GM11168 (cell line): ENCODE measurements around the gene THBS2.
"Not testable (repeated sequence)": the region's sequence is repeated elsewhere in the genome, so short reads cannot be mapped to it uniquely, and the experiment has no call there.

ENCODE experiments used
- in situ Hi-C: fragments of 300-500 bp; cut with MboI; formaldehyde crosslinking; loops from one replicate; pipeline ENCODE4 v1.12.0; 2022; ENCODE audit warnings: low sequenced_read_pairs; ENCODE audit not compliant: unreplicated experiment

THBS2 gene

DNA sequence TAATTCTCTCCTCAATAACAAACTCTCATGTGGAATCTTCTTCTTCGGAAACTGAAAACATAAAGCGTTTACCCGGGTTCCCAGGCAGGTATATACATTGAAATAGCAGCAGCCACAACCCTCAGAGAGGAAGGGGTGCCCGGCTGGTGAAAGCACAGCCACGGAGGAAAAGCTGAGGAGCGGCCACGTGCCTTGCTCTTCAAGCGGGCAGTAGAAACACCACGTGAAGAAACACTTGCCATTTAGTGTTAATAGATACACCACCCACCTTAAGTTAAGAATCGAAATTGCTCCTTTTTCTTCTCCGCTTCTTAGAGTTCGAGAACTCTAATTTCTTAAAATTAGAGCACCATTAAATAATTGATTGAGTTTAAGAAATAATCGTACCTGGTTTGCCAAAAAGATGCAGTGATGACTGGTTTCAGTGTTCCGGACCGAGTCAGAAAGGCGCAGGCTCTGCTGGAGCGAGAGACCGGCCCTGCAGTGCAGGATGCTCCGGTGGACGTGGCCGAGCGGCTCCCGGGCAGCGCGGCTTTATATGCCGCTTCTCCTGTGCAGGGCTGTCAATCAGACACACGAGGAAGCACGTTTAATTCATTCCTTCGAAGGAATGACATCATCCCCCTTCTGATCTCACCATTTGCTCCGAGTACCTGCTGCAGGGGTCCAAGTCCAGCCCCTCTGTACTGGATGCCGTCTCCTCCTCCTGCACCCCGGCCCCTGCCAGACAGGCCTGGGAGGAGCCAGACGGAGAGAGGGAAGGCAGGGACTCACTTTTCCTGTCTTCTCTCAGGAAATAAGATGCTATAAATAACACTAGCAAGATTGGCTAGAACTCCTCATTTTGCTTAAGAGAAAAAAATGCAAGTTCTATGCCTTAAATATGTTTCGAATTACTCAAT, at the start of gene THBS2:
TSS of gene THBS2 (minus strand) at position 510 of the 902 bp plus-strand sequence. CDS start 3,062 bp downstream, outside the sequence.
- in situ Hi-C loops: no loop called here

- in situ Hi-C loops: no loop called here
These were observed 49.1 kb upstream of the THBS2 start for GRCh38 chr6:169302716-169303115.

DNA sequence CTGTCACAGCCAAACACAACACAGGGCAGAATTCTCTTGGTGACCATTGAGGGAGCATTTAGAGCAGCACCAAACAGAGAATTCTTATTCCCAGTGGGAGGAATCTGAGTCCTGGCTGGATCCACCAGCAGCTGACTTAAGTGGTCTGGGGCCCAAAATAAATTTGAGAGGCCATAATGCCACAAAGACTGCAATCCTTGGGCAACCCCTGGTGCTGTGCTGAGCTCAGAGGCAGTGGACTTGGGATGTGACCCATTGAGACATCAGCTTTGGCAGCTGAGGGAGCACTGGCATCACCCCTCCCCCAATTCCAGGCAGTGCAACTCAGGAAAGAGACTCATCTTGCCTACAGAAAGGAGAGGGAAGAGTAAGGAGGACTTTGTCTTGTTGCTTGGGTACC, 48.6 kb upstream of the THBS2 start:
- in situ Hi-C loops: no loop called here

DNA sequence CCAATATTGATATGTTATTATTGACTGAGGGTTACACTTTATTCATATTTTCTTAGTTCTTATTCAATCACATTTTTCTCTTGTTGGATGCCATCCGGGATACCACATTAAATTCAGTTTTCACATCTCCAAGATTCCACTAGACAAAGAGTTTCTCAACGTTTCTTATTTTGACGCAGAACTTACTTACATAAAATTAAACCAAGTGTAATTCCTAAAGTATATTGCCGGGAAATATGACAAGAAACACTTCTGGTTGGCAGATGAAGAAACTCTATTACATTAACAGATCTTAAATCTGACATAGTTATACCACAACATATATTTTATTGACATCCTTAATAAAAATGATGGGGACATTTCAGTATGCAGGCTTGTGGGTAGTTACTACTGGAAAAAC, 47.3 kb upstream of the THBS2 start:
- in situ Hi-C loops: no loop called here

- in situ Hi-C loops: not testable (repeated sequence)
These were observed 45.0 kb upstream of the THBS2 start for GRCh38 chr6:169298626-169299025.

- in situ Hi-C loops: no loop called here
These were observed 43.0 kb upstream of the THBS2 start for GRCh38 chr6:169296622-169297021.

GRCh38 chr6:169296170-169296569, 42.5 kb upstream of the THBS2 start:
- in situ Hi-C loops: no loop called here

DNA sequence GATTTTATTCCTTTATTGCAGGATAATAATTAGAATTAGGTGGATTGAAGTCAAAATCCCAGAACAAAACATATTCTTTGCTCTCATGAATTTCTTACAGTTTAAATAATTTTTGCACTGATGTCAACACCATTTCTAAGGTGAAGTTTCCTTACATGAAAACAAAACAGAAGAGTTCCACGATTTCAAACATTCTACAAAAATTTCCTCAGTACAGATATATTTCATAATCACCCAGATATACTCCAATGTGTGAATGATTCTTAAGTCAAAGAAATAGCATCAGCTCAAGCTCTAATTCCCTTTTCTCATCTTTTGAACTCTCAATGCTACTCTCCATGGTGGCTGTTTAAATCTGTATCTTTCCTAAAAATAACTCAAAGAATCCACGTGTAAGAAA, 39.5 kb upstream of the THBS2 start:
- in situ Hi-C loops: no loop called here

DNA sequence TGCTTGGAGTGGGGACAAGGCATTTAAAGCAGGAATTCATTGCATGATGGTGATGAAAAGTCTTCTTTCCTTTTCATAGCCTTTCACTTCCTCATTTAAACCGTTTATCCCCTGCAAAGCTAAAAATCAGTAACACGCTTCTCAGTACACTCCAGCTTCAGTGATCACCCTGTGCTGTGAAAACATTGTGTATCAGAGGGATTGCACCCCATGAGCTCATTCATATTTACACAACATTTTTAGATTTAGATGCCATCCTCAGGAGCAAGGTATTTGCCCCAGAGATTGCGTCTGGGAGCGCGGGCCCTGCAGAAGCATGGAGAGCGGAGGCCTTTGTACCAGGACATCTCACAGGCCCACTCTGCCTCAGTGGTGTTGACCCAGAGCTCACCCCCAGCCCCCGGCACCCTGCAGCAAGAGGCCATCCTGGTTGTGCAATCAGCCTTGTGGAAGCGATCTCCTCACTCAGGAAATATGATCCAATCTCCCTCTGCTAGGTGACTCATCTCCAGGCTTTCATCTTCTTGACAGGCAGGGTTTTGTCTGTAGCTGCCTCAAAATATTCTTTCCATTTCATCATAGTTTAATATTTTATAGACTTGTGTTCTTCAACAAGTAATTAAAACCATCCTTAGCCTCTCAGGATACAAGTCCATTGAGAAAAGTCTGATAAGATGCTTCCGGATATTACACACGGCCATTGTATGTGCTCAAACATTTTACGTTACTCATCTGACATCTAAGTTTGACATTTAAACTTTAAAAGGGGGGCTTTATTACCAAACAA, 38.9 kb upstream of the THBS2 start:
- in situ Hi-C loops: no loop called here

DNA sequence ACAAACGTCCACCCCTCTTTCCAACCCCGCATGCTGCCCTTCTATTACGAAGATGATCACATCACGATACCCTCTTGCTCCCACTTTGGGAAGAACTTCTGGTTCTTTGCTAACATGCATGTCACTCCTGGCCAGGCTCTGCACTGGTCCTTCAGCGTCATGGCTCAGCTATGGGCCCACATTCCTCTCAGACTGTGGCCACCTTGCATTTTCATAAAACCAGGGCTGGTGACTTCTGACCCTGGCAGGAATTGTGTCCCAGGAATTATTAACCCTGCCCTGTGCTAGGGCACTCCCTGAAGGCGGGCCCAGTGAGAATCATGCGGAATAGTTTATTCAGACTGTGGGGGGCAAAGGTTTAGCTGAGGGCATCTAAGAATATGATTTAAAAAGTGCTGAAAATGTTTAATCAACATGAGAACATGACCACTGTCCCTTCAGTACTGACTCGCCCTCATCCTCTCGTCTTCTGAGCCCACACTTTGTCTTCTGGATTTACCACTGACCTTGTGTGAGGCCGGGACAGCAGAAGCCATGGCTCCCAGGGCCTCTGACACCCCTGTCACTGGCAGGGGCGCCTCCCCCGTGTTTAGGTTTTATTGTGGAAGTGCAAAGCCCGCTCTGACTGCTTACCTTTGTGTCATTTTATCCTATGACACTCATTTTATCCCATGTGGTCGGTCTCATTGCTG, 38.1 kb upstream of the THBS2 start:
- in situ Hi-C loops: no loop called here

- in situ Hi-C loops: no loop called here
These were observed 37.5 kb upstream of the THBS2 start for GRCh38 chr6:169291148-169291547.

DNA sequence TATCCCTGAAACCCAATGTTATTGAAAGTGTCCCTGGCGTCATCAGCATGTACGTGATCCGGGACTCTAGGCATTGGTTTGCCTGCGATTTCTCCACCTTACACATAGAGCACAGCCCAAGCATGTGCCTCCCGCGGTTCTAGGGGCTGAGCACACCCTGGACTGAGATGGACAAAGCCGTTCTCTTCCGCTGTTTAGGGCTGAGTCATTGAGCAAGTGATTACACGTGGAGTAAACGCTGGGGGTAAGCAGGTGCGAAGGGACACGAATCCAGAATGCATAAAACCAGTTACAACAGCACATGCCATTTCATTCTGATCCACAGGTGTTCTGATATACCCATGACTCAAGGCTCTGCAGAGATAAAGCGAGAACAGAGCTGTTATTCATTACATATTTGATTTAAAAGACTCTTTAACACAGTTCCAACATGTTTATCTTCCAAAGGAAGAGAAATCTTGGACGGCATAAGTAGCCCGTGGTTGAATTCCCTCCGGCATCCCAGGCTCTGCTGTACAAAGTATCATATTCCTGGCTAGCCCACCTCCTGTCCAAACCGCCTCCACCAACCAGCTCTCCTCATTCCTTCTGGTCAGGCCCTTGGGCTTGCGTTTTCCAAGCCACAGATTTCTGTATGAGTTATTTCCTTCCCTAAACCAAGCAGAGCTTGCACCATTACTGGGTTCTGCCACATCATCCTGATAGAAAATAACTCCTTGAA, 36.1 kb upstream of the THBS2 start:
- in situ Hi-C loops: no loop called here

DNA sequence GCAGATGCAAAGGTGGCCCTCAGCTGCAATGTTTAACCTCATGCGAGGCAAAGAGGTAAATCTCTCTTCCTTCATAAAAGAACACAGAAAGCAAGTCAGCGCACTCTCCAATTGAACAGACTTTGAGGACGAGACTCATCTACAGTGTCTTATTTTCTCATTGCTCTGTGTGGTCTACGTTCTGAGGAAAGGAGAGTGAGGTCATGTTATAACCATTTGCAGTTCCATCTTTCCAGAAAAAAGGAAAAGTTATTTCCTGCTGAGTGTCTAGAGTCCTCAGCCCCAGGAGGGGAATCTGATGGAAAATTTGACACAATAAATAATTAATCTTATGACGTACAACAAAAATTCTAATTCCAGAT, 35.6 kb upstream of the THBS2 start:
- in situ Hi-C loops: no loop called here

- in situ Hi-C loops: no loop called here
These were observed 34.9 kb upstream of the THBS2 start for GRCh38 chr6:169288591-169288990.

- in situ Hi-C loops: no loop called here
These were observed 34.0 kb upstream of the THBS2 start for GRCh38 chr6:169287675-169288074.

GRCh38 chr6:169286961-169287360, 33.3 kb upstream of the THBS2 start:
- in situ Hi-C loops: no loop called here

- in situ Hi-C loops: no loop called here
These were observed 31.5 kb upstream of the THBS2 start for GRCh38 chr6:169285165-169285564.

DNA sequence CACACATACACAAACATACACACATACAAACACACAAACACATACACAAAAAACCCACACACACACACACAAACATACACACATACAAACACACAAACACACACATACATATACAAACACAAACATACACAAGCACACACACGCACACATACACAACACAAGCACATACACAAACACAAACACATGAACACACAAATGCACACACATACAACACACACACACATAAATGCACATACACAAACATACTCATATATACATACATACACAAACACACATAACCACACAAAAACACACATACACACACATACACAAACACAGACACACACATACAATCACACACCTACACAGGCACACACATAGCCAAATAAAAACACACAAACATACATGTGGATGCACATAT, 30.3 kb upstream of the THBS2 start:
- in situ Hi-C loops: no loop called here

- in situ Hi-C loops: no loop called here
These were observed 28.4 kb upstream of the THBS2 start for GRCh38 chr6:169282043-169282442.

GRCh38 chr6:169277619-169278018, 24.0 kb upstream of the THBS2 start:
- in situ Hi-C loops: no loop called here
